HG03558 (cell line): ENCODE results near the gene DNAJC17.

ENCODE experiments used
- ATAC-seq: cut with Tn5 transposase; IDR thresholded peaks from one replicate; pipeline ENCODE4 v1.9.1; 2021; ENCODE audit warnings: moderate number of reproducible peaks; ENCODE audit not compliant: unreplicated experiment; ENCODE audit errors: extremely low read depth

The DNAJC17 gene

DNA sequence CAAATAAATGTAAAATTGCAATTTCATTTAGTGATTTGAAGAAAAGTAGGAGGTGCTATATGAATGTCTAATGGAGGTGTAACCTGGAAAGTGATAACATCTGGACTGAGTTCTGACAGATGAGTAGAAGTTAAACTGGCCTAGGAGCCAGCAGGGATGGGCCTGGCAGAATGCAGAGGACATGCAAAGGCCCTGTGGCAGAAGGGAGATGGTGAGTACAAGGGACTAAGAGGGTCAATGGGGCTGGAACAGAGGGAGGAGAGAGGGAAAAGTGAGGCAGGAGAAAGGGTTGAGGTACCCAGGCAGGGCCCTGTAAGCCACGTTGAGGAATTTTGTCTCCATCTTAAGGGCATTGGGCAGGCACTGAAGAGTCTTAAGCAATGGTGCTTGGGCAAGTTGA, 24.6 kb upstream of the DNAJC17 start:
- ATAC-seq: no peak

DNA sequence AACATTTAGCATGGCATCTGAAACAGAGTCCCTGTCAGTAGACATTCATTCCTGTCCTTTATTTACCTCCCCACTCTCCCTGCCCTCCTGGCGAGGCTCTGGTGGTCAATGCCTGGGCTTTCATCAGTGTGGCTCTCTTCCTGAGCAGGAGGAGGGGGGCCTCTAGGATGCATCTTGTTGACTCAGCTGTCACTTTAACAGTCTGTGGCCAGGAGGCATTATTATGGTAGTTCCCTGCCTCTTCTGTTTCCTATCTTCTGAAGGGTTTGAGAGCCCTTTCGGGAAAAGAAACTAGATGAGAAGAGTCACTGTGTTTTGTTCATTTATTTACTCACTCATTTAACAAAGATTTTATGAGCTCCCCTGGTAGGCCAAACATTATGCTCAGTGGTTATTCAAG, 23.6 kb upstream of the DNAJC17 start:
- no peak for ATAC-seq

DNA sequence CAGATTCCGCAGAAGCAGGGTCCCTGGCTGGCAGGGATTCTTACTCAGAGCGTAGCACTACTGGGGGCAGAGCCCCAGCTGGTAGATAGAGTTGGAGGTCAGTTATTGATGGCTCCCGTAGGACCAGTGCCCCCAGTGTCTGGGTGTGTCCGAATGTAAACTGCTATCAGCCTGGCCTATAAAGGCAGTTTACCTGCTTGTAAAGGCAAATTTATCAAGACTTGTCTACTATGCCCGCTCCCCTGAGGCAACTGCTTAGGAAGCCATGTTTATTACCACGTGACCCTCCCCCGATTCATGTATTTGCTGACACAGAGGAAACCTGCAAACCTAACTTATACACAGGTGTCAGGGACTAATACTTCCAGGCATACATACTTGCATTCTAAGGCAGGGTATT, 21.8 kb upstream of the DNAJC17 start:
- ATAC-seq: no peak

DNA sequence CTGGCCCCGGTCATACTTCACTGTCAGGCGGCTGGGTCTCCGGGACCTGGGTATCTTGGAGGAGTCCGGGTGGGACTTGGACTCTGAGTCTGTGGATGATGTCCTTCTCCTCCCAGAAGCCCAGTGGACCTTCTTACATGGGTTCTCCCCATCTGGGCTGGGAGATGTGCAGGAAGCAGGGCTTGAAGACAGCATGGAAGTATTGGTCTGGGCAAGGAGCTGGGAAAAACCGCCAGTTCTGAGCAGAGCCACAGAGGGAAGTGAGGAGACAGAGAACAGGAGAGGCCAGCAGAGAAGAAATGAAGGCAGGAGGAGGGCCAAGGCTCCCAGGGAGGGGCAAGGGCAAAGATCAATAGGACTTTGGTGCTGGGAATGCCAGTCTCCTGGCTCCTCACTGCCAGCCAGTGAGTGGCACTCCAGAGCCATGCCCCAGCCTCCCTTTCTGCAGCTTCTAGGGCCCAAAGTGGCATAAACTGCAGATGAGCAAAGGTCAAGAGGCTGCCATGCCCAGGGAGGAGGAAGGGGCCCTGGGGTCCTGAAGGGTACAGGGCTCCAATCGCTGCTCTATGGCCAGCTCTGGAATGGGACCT, 21.3 kb upstream of the DNAJC17 start, which contains the start of gene PPP1R14D:
PPP1R14D (minus strand) TSS at position 262 of the 590 bp plus-strand sequence; CDS start at position 195, 67 bp downstream.
- ATAC-seq: no peak

DNA sequence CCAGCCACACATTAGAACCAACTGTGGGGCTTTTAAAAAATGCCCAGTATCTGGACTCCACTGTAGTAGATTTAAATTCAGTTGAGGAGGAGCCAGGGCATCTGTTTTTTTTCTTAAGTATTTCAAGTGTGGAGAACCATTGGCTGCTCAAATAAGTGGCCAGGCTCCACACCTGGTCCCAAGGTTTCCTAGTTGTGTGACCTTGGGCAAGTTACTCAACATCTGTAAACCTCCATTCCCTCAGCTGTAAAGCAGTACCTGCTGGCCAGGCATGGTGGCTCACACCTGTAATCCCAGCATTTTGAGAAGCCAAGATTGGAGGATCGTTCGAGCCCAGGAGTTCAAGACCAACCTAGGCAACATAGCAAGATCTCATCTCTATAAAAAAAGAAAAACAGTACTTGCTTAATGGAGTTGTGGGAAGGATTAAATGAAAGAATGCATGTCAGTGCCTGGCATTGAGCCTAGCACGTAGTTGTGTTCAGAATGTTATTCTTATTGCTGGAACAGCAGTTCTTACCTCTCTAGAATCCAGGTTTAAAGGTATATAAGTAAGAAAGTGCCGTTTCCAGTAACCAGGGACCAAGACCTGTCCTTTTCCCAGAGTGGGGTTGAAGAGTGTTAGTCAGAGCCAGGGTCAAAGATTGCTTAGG, 19.3 kb upstream of the DNAJC17 start:
- ATAC-seq: no peak

DNA sequence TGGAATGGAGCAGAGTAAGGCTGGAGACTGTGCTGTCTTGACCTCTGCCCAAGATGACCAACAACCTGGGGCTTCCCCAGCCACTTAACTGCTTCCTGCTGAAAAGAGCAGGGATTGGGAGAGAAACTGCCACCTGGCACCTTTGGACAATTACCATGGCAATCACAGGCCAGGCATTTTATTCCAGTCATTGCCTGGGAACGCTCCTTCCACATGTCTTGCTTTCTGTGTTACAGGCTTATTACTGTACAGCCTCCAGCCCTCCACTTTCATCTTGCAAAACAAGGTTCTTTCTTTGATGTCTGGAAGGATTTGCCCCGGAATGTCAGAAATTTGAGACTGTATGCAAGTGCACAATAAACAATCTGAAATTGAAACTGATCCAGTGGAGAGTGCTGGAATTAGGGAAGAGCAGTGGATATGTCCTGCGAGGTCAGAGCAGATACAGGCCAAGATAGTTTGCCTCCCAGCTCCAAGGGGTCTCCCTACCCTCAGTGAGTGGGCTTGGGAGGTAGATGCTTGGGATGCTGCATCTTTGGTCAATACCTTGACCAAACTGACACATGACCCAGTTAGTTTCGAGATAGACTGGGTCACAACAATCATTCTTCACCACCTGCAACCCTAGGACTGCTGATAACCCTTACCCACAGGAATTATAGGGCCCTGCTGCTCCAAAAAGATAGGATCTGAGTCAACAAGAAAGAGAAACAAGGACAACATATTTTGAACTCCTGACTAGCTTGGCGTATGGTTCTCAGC, 18.6 kb upstream of the DNAJC17 start:
- ATAC-seq: no peak

DNA sequence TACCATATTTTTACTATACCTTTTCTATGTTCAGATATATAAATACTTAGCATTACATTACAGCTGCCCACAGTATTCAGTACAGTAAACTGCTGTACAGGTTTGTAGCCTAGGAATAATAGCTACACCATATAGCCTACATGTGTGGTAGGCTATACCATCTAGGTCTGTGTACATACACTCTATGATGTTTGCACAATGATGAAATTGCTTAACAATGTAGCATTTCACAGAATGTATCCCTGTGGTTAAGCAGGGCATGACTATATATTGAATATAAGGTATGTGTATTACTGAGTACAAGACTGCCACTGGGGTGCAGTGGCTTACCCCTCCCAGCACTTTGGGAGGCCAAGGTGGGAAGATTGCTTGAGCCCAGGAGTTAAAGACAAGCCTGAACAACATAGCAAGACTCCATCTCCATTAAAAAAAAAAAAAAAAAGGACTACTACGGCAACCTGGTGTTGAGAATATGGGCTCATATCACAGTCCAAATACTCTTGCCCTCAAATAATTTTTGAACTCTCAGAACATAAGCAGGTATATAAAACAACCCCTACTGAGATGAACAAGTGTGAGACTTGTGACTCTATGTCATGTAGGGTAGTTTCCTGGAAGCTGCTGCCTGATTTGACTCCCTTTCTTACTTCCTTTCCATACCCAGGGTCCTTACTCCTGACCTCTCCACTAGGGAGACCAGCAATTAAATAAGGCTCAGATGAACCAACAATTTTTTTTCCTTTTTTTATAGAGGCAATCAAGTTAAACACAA, 16.5 kb upstream of the DNAJC17 start:
- ATAC-seq: no peak

DNA sequence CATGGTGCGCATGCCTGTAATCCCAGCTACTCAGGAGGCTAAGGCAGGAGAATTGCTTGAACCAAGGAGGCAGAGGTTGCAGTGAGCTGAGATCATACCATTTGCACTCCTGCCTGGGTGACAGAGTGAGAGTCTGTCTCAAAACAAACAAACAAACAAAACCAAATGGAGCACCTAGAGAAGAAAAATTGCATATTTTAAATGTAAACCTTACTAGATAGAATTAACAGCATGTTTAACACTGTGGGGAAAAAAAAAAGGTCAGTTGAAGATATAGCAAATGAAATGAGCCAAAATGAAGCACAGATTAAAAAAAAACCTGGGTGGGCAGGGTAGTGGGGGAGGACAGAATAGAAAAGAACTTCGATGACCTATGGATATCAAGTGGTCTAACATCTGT, 13.9 kb upstream of the DNAJC17 start:
- ATAC-seq: no peak

DNA sequence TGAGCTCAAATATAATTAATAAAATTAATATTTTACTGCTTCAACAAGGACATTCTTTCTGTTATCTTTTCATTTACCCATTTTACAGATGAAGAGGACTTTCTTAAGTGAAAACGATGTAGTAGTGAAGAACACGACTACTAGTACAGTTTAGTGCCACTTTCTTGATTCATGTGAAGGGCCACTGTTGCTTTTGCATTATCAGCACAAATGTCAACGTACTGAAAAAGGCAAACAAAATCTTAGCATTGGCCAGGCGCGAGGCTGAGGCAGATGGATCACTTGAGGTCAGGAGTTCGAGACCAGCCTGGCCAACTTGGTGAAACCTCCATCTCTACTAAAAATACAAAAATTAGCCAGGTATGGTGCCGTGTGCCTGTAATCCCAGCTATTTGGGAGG, 11.8 kb upstream of the DNAJC17 start:
- no peak for ATAC-seq

DNA sequence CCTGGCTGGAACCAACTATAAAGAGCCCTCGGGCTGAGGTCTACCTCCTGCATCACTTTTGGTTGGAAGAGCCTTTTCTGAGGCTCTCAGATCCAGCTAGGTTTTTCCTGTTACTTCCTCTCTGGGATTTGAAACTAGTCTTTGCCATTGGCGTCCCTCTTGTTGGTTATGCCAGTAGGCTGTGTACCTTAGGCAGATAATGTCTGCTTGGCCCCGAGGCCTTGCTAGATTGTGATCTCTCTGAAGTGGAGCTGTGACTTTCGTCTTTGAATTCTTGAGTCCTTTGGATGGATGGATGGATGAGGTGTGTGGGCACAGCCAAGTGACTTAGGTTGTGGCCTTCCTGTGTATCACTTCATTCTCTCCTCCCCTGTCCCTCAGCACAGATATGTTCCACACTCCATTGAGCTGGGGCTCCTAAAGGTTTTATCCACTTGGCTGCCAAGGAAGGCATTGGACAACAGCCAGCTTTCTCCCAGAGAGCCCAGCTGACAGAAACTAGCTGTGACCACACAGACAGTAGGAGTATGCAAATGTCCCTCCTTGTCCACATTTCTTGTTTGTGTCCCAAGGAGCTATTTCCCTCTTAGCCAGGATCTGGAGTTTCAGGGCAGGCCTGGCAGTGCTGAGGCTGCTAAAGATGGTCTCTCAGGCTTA, 7.9 kb upstream of the DNAJC17 start:
- no peak for ATAC-seq

DNA sequence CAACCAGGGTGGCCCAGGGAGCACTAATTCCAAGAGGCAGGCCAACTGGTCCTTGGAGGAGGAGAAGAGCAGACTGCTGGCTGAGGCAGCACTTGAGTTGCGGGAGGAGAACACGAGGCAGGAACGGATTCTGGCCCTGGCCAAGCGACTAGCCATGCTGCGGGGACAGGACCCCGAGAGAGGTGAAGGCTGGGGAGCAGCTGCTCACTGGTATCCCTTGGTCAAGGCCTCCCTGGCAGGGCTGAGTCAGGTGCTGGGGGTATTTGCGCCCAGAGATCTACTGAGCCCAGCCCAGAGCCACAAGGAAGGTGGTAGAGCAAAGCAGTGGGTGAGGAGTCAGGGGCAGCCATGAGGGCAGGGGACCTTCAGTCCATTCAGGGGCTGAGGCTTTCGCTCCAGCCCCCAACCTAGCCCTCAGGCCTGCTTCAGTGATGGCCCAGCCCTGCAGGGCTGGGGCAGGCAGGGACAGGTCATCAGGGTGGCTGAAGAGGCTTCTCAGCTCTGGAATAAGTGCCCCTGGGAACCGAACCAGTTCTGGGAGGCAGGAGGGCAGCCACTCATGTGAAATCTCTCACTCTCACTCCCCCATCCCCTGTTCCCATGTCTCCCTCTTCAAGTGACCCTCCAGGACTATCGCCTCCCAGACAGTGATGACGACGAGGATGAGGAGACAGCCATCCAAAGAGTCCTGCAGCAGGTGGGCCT, 5.6 kb upstream of the DNAJC17 start:
- no peak for ATAC-seq

DNA sequence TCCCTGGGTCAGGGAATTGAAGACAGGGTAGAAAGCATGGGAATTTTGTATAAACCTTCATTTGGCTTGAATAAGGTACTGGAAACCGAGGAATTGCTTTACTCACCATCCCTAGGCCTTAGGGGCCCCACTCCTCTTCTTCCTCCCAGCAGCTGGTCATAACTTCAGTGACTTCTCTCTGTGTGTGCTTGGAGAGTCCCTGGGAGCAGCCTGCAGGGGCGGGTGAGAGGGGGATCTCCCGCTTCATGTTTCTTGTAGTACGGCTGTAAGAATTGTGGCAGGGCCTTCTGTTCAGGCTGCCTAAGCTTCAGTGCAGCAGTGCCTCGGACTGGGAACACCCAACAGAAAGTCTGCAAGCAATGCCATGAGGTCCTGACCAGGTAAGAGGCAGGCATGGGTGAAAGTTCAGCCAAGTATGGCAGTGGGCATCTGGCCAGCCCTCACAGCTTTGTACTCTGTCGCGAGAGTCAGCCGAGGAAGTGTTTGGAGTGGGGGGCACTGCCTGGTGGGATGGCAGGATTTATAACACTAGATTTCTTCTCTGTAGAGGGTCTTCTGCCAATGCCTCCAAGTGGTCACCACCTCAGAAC, 1.7 kb upstream of the DNAJC17 start:
- no peak for ATAC-seq

DNA sequence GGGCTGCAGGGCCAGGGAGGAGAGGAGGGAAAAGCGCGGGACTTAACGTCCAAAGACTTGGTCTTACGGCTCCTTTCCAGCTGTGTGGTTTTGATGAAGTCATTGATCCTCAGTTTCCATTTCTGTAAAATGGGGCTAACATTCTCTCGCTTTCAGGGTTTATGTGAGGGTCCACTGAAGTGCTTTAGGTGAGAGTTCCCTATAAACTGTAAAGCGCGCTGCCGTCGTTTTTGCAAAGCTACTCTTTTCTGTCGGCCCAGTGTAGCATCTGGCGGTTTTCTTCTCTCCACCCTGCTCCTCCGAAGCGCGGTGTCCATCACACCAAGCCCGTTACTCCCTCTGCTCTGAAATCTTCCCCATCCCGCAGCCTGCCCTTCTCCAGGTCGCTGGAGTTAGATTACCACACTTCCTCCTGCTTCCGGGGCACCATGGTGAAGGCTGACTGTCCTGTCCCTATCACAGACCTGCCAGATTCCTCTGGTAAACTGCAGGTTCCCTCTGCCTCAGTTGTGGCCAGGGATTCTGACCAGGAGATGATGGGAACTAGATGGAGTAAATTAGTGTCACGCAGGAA, 702 bp upstream of the DNAJC17 start:
- no peak for ATAC-seq

DNA sequence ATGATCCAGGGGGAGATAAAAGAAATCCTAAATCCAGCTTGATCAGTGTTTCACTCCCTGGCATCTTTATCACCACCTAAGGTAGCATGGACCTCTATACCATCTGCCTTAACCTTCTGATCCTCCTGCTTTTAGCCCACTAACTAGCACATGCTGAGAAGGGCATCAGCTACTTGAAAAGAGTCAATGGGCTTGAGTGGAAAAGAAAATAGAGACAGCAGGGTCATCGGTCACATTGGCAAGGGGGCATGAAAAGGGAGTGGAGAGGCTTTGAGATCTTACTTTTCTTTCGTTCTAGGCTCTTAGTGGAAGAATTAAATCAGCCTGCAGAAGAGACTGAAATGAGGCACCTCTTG, 623 bp downstream of the DNAJC17 start:
- ATAC-seq: no peak

DNA sequence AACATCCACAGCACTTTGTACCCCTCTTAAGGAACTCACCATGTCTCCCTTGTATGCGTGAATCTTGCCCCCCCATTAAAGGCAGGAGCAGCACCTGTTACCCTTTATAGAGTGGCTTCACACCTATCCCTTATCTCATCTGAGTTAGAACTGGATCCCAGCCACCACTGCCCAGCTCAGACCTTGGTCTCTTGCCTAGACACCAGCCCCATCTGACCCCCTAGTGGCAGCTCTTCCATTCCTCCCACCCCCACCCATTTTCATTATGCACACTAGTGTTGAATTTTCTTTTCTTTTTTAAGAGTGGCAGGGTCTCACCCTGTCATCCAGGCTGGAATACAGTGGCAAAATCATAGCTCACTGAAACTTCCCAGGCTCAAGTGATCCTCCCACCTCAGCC, 3.6 kb downstream of the DNAJC17 start:
- no peak for ATAC-seq

DNA sequence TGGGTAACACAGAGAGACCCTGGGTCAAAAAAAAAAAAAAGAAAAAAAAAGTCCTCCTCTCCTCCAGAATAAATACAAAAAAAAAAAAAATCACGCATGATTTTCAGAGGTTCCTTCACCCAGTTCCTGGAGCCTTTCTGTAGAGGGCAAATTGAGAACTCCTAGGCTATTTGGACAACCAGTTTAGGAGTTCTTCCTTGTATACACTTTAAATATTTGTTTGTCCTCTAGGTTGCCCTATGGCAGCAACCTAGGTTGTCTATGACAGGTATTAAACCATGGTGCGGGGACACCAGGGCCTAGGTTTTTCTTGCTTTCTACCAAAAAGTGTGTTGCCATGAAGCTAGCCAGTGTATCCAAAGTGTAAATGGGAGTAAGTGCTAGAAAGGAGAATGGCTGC, 4.2 kb downstream of the DNAJC17 start:
- ATAC-seq: no peak

DNA sequence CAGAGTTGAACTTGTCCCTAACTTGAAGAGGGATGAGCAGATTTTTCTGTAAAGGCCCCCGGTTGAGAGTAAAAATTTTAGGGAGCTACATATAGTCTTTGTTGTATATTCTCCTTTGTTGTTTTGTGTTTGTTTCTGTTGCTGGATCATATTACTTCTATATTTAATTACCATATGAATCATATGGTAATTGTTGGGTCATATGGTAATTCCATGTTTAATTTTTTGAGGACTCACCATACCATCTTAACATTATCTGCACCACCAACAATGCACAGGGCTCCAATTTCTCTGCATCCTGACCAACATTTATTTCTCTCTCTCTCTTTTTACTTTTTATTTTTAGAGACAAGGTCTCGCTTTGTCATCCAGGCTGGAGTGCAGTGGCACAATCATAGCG, 7.8 kb downstream of the DNAJC17 start:
- no peak for ATAC-seq

DNA sequence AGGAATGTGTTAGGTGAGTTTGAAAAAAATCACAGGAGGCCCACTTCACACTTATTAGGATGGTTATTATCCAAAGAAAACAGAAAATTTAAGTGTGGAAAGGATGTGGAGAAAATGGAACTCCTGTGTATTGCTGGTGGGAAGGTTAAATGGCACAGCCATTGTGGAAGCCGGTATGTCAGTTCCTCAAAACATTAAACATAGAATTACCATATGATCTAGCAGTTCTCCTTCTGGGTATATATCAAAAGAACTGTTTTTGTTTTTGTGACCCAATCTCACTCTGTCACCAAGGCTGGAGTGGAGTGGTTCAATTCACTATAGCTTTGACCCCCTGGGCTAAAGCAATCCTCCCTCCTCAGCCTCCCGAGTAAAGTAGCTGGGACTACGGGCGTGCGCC, 10.8 kb downstream of the DNAJC17 start:
- no peak for ATAC-seq

DNA sequence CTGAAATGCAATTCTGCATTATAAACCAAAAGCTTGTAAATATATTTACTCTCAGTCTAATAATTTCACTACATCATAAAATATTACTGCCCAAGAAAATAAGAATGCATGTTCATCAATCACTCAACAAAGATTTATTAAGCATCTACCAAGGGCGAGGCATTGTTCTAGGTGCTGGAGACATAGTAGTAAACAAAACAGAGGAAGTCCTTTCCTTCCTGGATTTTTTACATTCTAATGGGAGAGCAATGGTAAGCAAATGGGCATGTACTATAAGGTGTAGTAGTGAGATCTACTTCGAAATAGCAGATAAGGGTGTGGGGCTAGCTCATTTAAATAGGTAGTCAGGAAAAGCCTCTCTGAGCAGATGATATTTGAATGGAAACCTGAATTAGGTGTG, 11.2 kb downstream of the DNAJC17 start:
- ATAC-seq: no peak
